ENCODE data around the gene GJD3.

GRCh38 chr17:40361063-40361924 is 3.2 kb downstream of the GJD3 start:
- no peak for TF ChIP-seq CTCF (IDR thresholded peaks at IDR 0.05)
- TF ChIP-seq EZH2 (IDR thresholded peaks at IDR 0.05): no peak

Measured in neural progenitor cell (in vitro differentiated cells).